GM18909 (cell line): ENCODE results near the gene SOX2.

Experiments
- ATAC-seq: cut with Tn5 transposase; IDR thresholded peaks from one replicate; pipeline ENCODE4 v1.9.1; 2021; ENCODE audit warnings: mild to moderate bottlenecking; ENCODE audit not compliant: unreplicated experiment, poor library complexity

The SOX2 gene

DNA sequence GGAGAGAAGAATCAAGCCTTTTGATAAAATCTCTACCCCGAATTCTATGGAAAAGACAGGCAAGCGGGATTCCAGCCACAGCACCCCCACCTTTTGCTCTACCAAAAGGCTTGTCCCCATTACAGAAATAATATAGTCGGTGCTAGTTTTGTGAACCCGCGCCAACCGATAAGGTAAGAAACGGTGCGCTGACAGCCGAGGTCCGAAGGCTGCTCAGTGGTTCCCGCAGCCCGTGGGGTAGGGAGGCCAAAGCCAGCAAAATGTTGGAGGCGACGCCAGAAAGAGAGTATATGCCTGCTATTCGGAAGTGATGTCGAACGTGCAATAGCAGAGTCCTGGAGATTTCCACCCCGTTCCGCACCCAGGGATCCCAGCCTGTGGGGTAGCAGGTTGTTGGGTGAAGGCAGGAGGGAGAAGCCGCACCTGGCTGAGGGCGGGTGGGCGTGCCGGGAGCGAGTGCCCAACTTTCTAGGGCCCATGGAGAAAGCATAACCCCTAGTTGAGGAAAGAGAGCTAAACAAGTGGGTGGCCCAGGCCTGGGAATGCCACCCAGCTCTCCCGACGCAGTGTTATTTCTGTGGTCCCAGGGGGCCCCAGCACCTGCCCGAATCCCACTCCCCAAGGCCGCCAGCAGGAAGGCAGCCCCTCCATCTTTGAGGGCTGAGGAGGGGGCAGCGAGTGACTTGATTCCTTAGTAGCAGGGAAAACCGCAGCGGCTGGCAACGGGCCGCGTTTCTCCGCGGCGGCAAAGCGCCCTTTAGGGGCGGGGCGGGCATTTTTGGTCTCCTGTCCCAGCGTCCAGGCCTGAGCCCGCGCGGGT, 7.9 kb upstream of the SOX2 start:
- no peak for ATAC-seq

DNA sequence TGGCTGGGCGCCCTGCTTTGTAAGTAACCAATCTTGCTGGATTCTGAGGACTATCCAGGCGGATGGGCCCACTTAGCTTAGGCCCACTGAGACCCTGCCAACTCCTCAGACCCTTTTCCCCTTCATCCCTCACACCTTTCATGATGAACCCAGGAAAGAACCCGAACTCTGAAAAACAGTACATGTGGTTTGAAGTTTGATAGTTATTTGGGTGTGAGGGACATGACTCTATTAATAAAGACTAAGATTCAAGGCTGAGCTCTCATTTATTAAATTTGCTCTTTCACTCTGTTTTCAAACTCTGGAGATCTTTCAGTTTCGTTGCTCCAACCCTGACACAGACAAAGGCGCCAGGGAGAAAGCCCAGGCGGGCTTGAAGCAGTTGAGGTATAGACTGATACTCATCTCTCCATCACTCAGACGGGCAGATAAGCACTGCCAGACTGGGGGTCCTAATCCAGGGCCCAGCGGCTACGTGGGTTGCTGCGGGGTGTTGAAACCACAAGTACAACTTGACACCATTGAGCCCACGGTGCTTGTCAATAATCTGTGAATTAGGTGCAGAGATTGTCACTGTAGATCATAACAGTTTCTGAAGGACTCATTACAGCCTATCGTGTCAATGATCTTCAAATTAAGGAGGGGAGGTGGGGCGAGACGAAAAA, 7.2 kb upstream of the SOX2 start:
- no peak for ATAC-seq

DNA sequence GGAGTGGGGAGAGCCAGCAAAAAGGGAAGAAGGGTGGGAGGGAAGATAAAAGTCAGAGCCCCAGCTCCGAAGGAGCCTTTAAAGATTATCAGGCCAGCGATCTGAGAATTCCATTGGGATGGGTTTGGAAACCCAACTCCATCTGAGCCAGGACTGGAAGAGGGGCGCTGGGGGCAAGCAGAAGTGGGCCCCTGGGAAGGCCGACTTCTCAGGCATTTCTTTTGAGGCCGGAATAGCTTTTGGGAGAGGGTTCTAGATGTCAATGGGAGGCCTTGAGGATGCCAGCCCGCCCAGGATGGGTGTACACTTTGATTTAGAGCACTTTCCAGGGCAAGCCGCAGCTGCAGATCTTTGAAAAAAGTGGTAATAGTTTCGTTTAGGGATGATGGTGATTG, 6.6 kb upstream of the SOX2 start:
- ATAC-seq, result no peak

DNA sequence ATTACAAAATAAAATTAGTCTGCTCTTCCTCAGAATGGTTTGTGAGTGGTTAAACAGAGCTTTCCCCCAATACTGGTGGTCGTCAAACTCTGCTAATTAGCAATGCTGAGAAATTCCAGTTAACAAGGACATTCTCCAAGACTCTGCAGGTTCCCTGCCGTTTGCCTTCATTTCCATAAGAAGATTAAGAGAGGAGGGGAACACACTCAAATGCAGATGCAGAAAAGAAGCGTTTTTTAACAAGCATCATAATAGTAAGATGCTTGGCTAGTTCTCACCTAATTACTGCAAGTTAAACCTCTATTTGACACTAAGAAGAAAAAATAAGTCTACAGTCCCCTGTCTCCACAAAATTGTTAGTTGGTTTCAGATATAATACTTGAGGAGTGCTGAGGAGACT, 3.7 kb upstream of the SOX2 start:
- ATAC-seq, result no peak

DNA sequence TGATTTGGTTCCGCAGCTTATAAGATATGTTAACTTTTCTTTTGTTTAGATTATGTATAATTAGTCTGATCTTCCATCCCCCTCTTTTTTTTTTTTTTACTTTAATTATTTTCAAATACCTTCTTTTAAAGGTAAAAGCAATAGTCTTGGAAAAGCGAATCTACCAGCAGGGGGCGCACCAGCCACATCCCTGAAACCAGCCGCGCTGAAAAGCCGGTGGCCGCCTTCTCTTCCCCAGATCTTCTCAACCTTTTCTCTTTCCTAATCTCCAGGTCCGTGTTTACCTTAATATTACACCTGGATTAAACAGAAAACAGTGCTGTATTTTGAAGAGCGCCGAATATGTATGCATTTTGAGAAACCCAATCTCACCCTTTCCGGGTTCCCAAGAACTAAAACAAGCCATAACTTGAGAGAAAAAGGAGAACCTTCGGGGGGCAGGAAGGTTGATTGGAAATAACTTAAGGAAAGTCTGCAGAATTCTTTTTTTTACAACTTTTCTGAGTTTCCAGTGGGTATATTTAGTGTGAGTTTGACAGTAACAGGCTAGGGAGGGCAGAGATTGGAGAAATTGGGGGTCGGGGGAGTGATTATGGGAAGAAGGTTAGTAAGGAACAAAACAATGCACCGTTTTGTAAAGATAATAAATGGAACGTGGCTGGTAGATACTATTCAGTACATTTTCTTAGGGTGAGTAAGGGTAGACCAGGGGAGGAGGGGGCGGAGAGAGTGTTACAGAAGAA, 2.0 kb upstream of the SOX2 start:
- ATAC-seq, result peak; percentile 37

DNA sequence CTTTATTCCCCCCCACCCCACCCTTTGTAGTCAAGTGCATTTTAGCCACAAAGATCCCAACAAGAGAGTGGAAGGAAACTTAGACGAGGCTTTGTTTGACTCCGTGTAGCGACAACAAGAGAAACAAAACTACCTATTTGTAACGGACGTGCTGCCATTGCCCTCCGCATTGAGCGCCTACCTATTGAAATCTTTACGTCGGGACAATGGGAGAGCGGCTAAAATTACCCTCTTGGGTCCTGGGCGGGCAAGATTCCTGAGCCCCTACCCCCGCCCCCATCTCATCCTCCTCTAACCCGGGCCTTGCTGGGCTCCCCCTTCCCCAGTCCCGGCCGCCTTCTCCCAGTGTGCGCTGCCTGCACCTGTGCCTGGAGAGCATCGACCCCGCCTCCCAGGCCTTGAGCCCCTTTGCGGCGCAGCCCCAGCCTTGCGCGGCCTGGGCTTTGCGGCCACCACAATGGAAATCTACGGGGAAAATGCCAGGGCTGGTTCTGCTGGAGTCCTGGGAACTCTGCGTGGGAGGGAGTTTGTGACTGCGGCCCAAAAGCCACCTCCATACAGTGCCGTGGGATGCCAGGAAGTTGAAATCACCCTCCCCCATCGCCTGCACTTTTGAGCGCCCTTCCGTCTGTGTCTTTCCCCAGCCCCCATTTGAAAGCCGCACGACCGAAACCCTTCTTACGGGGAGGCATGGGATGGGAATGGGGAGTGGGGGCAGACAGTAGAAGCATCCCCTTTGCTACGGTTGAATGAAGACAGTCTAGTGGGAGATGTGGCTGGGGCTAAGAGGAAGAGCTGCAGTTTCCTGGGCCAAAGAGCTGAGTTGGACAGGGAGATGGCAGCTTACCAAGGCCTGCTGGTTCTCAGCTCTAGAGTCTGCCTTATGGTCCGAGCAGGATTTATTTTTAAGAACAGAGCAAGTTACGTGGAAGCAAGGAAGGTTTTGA, 1.1 kb upstream of the SOX2 start:
- no peak for ATAC-seq

DNA sequence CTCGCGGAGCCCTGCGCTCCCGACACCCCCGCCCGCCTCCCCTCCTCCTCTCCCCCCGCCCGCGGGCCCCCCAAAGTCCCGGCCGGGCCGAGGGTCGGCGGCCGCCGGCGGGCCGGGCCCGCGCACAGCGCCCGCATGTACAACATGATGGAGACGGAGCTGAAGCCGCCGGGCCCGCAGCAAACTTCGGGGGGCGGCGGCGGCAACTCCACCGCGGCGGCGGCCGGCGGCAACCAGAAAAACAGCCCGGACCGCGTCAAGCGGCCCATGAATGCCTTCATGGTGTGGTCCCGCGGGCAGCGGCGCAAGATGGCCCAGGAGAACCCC, 464 bp downstream of the SOX2 start:
- no peak for ATAC-seq

DNA sequence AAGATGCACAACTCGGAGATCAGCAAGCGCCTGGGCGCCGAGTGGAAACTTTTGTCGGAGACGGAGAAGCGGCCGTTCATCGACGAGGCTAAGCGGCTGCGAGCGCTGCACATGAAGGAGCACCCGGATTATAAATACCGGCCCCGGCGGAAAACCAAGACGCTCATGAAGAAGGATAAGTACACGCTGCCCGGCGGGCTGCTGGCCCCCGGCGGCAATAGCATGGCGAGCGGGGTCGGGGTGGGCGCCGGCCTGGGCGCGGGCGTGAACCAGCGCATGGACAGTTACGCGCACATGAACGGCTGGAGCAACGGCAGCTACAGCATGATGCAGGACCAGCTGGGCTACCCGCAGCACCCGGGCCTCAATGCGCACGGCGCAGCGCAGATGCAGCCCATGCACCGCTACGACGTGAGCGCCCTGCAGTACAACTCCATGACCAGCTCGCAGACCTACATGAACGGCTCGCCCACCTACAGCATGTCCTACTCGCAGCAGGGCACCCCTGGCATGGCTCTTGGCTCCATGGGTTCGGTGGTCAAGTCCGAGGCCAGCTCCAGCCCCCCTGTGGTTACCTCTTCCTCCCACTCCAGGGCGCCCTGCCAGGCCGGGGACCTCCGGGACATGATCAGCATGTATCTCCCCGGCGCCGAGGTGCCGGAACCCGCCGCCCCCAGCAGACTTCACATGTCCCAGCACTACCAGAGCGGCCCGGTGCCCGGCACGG, 991 bp downstream of the SOX2 start:
- no peak for ATAC-seq

DNA sequence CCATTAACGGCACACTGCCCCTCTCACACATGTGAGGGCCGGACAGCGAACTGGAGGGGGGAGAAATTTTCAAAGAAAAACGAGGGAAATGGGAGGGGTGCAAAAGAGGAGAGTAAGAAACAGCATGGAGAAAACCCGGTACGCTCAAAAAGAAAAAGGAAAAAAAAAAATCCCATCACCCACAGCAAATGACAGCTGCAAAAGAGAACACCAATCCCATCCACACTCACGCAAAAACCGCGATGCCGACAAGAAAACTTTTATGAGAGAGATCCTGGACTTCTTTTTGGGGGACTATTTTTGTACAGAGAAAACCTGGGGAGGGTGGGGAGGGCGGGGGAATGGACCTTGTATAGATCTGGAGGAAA, 1.5 kb downstream of the SOX2 start:
- no peak for ATAC-seq

DNA sequence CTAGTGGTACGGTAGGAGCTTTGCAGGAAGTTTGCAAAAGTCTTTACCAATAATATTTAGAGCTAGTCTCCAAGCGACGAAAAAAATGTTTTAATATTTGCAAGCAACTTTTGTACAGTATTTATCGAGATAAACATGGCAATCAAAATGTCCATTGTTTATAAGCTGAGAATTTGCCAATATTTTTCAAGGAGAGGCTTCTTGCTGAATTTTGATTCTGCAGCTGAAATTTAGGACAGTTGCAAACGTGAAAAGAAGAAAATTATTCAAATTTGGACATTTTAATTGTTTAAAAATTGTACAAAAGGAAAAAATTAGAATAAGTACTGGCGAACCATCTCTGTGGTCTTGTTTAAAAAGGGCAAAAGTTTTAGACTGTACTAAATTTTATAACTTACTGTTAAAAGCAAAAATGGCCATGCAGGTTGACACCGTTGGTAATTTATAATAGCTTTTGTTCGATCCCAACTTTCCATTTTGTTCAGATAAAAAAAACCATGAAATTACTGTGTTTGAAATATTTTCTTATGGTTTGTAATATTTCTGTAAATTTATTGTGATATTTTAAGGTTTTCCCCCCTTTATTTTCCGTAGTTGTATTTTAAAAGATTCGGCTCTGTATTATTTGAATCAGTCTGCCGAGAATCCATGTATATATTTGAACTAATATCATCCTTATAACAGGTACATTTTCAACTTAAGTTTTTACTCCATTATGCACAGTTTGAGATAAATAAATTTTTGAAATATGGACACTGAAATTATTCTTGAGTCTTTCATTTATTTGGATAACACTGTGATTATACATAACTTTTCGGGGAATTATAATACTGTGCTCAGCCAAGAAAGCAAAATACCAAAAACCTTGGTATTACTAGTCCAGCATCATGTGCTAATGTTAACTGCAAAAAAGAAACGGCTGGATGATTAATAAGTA, 2.2 kb downstream of the SOX2 start:
- no peak for ATAC-seq

DNA sequence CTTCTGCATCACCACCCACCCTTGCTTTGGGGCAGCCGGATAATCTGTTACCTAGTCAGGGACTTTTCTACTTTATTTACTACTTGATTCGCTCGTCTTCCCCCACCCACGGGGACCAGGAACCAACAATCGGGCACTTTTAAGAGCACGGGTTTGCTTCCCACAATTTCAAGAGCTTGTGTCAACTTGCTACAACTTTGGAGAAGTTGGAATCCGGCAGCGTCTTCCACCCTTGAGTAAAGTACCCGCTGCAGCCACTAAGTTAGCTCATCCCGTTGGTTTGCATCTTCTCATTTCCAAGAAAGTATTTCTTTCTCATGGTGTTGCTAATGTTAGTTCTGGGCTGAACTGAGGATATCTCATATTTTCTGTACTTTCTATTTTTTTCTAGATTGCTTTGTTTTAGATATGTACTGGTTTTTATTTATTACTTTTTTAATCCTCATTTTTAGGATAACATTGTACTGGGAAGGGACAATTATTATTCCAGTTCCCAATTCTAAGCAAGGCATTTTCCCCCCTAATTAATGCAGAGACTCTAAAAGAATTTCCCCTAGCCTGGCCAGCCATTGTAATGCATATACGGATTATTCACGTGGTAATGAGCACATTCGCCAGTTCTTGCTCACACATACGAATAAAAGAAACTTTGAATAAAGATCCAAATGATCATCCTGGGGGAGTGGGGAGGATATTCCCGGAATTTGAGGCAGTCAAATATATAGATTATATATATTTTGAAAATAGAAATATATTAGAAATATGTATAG, 4.0 kb downstream of the SOX2 start:
- ATAC-seq, result no peak

DNA sequence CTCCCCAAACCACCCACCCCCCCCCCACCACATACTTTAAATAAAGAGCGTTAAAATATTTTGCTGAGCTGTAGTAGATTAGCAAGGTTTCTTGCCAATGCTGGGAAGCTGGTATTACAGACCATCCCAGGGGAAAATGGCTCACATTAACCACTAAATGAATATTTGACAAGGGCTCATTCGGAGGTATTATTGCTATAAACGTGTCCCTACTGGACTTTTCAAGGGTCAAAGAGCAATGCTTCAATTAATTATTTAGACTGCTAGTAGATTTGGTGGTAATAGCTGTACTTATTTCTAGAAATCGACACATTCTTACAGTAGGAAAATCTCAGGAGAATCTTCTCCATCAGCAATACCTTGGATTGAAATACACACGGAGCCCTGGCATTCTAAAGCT, 5.2 kb downstream of the SOX2 start:
- no peak for ATAC-seq

DNA sequence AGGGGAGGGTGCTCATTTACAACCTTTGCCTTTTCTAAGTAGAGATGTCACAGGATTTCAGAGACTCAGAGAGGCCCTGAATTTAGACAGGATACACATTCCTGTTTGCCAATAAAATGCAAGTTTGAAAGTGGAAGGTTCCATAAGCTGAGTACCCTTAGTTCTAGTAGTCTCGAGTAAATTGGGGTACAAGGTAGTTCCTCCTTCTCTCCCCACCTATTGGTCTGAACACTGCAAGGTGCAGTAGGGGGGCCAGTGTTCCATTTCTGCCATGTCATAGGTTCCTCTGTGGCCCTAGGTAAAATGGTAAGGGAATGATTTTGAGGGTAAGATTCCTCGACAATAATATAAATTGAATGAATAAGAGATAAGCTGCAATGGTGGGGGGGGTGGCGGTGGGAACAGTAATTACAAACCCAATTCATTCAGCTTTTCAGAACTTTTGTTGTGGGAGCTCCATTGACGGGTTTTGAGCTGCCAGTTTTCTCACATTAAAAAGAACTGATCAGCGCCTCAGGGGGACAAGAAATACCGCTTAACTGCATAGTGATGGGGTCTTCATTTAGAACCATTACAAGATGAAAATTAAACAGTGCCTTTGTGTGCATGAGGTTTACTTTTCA, 5.9 kb downstream of the SOX2 start:
- ATAC-seq, result no peak

DNA sequence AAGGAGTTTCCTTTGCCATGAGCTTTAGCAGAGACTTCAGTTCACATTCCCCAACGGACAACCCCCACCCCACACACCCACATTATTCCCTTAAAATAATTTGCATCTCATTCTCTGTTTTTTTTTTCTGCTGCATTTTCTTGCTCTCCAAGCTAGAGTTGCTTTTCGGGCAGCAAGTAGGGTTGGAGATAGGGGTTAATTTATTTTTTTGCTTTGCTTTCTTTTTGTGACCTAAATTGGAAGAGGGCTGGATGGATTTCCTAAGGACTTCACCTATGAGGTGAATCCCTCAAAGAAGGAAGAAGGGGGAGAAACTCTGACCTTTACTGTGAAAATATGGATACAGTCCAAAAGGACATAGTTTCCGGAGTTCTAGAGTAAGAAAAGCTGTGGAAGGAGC, 6.6 kb downstream of the SOX2 start:
- no peak for ATAC-seq

DNA sequence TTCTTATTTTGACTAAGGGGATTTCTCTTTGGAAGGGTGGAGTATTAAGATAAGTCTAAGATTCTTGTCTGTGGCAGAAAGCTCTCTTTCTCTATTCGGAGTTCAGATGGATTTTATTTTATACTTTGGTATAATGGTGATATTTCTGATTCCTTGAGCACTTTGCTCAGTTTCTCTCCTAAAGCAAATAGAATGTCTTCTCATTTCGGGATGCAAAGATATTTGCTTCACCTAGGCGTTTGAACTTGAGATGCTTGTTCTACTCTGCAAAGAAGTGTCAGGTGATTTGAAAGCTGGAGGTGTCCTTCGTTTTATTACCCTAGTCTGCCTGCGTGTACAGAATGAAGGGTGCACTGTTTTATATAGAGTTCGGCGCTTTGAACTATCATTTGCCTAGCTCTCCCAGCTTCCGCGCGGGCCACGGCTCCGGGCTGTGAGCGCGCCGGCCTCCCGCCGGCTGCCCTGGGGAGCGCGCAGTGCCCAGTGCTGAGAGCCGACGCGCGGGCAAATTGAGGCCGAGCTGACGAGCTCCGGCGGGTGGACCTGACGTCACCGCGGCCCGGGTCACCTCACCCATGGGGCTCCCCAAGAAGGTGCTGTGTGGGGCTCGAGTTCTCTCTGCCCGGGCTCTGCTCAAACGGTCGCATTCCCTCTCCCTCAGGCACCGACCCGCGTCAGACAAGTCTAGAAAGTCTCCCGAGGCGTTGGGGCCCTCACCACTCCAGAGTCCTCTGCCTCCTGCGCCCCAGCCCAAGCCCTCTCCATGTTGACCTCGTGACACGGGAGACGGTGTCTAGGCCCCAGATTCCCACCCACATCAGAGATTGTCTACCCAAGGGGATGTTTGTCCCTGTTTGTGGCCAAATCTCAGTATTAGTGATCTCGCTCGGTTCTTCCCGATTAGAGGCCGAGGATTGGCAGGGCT, 7.5 kb downstream of the SOX2 start:
- ATAC-seq, result no peak

DNA sequence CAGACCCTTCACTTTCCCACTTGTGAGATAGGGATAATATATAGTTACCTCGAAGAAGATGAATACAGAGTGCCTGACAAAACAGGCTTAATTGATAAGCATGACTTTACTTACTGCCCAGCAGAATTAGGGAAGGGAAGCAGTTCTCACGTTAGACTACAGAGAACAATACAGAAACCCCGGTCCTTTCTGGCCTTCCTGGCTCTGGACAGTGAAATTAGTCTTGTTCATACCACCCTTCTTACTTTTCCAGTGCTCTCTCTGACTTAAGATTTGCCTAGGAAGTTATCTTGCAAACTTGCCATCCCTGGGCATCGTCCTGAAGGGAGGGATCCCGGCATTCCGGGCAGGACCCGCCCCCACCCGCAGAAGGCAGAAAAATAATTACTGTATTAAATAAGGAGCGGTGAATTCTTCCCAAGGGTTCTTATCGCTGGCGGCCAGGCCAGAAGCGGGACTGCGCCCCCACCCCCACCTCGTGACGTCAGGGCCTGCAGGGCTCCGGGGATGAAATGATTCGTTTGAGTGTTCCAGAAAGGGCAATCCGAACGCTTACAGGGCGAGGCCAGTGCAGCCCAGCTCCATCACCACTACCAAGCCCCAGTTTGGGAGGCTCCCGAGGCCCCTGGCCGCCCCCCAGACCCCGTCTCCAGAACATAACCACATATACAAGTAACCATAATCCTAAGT, 8.4 kb downstream of the SOX2 start:
- ATAC-seq, result no peak
